ENCODE data around the gene BUD31.
"Not testable (repeated sequence)": the region's sequence is repeated elsewhere in the genome, so short reads cannot be mapped to it uniquely, and the experiment has no call there.

GRCh38 chr7:99415513-99416127 lies 6.9 kb downstream of the BUD31 start:
- TF ChIP-seq, protein P1, sequence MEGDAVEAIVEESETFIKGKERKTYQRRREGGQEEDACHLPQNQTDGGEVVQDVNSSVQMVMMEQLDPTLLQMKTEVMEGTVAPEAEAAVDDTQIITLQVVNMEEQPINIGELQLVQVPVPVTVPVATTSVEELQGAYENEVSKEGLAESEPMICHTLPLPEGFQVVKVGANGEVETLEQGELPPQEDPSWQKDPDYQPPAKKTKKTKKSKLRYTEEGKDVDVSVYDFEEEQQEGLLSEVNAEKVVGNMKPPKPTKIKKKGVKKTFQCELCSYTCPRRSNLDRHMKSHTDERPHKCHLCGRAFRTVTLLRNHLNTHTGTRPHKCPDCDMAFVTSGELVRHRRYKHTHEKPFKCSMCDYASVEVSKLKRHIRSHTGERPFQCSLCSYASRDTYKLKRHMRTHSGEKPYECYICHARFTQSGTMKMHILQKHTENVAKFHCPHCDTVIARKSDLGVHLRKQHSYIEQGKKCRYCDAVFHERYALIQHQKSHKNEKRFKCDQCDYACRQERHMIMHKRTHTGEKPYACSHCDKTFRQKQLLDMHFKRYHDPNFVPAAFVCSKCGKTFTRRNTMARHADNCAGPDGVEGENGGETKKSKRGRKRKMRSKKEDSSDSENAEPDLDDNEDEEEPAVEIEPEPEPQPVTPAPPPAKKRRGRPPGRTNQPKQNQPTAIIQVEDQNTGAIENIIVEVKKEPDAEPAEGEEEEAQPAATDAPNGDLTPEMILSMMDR (IDR thresholded peaks at IDR 0.05; ENCODE audit: insufficient read depth, low read depth, low read length) = peak; percentile 54
- not testable (repeated sequence) for TF ChIP-seq EZH2 (IDR thresholded peaks at IDR 0.05; ENCODE audit: insufficient read depth, low read length)

All from astrocyte (in vitro differentiated cells and primary cell).